Epidermal melanocyte (primary cell): ENCODE data around the gene CRIP3.
"Not testable (repeated sequence)": the region's sequence is repeated elsewhere in the genome, so short reads cannot be mapped to it uniquely, and the experiment has no call there.

ENCODE experiments used
- DNase-seq: peaks from one replicate; pipeline ENCODE4 v3.0.0; 2011; ENCODE audit warnings: low spot score; ENCODE audit not compliant: insufficient read length

Gene CRIP3, protein sequence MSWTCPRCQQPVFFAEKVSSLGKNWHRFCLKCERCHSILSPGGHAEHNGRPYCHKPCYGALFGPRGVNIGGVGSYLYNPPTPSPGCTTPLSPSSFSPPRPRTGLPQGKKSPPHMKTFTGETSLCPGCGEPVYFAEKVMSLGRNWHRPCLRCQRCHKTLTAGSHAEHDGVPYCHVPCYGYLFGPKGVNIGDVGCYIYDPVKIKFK

DNA sequence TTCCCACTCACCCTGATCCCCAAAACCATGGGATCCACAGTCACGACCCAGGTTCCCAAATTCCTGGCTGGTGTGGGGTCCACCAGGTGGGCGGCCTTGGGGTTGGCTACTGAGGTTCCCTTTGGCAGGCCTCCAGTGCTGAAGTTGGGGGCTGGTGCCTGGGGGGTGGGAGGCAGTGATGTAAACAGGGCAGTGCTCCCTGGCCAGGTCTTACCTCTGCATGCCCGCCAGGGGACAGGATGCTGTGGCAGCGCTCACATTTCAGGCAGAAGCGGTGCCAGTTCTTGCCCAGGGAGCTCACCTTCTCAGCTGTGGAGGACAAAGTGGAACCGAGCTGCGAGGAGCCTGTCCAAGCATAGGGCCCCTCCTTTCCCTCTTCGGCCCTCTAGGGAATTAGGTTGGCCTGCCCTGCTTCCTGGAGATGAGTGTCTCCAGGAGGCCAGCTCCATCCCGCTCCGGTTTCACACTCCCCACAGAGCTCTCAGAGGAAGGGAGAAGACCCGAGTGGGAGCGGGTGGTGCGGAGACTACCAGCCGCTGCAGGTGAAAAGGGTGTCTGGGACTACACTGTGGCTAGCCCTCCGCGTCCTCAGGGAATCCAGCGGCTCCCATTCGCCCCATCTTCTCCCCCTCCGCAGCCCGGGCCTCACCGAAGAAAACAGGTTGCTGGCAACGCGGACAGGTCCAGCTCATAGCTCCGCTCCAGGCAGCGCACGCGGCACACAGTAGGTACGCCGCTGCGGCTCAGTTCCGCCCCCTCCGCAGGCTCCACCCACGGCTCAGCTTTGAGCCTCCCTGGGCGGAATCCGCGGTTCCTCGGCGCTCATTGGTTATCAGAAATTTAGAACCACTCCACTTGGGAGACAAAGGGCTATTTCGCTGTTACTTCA is at the start of gene CRIP3:
Gene CRIP3, minus strand, starts transcription at position 726 of the 889 bp plus-strand sequence. Its CDS starts 34 bp downstream, at position 692.
- no peak for DNase-seq

DNA sequence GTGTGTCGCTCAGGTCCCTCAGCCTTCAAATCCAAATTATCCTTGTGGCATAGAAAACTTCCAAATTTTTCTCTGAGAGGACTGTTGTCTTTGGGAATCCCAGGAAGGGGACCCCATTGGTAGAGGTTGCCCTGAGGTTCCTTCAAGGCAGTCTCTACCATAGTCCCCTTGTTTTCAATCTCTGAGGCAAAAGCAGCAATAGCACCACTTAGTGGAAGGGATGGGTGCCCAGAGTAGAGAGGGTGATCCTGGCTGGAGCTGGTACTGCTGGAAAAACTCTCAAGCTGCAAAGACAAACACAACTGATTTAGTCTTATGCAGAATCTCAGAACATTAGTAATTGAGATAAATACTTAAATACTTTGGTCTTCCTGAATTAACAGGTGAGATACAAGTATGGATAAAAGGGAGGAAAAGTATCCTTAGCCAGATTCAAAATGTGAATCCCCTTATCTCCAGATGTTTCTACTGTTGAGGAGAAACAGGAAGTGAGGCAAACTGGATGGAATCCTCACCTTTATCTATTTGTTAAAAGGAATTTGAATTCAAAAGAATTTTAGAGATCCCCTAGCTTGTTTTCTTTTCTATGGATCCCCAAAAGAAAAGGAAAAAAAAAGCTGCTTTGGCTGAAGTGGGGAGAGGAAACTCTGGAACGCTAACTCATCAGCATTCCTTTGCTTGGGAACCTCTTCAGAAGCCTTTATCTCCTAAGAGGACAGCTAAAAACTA is 47.4 kb upstream of the CRIP3 start:
- no peak for DNase-seq

DNA sequence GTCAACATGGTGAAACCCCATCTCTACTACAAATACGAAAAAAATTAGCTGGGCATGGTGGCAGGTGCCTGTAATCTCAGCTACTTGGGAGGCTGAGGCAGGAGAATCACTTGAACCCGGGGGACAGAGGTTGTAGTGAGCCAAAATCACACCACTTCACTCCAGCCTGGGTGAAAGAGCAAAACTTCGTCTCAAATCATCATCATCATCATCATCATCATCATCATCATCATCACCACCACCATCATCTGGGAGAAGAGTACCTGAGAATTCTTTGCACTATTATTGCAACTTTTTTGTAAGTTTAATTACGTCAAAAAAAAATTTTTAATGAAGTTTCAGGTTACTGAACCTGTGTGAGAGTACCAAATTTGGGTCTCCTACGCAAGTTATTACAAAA is 43.3 kb upstream of the CRIP3 start:
- DNase-seq = not testable (repeated sequence)

DNA sequence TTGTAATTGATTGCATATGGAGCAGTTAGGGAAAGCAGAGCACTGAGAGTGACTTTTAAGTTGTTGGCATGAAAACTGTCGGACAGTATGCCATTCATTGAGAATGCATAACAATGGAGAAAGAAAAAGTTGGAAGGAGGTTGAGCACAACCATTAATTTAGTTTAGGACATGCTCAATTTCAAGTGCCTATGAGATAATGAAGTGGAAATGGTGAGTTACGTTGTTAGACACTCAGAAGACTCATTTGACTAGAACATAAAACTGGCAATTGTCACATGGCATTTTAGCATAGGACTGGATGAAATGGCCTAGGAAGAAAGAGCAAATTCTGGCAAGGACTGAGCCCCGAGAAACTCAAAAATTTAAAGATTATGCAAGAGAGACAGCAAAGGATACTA is 38.8 kb upstream of the CRIP3 start:
- DNase-seq = no peak

GRCh38 chr6:43347021-43347420 is 38.4 kb upstream of the CRIP3 start:
- no peak for DNase-seq

DNA sequence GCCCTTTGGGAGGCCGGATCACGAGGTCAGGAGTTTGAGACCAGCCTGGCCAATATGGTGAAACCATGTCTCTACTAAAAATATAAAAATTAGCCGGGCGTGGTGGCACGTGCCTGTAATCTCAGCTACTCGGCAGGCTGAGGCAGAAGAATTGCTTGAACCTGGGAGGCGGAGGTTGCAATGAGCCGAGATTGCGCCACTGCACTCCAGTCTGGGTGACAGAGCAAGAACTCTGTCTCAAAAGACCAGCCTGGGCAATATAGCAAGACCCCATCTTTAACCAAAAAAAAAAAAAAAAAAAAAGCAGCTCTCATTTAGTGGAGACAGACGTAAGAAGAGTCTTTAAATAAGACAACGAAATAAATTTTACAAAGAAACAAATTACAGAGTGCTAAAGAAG is 37.6 kb upstream of the CRIP3 start:
- not testable (repeated sequence) for DNase-seq

- DNase-seq = no peak
Measured at GRCh38 chr6:43339168-43339567, 30.5 kb upstream of the CRIP3 start.

GRCh38 chr6:43338243-43338642 is 29.6 kb upstream of the CRIP3 start:
- no peak for DNase-seq

GRCh38 chr6:43336382-43336781 is 27.8 kb upstream of the CRIP3 start:
- DNase-seq = no peak

DNA sequence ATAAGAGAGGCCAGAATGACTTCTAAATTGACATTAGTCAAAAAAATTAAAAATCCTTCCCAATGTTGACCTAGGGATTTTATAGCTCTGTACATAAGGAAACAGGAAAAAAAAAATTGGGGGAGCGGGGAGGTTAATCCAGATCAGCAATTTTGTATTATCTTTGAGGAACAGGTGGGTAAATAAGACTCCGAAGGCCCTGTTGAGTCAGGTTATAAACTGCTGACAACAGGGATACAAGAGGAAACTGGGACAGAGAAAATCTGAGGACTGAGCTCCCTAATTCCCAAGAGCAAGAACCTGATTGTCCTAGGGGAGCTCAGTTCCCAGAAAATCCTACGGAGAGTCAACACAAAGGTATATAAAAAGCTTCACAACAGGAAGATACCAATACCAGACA is 26.8 kb upstream of the CRIP3 start:
- DNase-seq = no peak

DNA sequence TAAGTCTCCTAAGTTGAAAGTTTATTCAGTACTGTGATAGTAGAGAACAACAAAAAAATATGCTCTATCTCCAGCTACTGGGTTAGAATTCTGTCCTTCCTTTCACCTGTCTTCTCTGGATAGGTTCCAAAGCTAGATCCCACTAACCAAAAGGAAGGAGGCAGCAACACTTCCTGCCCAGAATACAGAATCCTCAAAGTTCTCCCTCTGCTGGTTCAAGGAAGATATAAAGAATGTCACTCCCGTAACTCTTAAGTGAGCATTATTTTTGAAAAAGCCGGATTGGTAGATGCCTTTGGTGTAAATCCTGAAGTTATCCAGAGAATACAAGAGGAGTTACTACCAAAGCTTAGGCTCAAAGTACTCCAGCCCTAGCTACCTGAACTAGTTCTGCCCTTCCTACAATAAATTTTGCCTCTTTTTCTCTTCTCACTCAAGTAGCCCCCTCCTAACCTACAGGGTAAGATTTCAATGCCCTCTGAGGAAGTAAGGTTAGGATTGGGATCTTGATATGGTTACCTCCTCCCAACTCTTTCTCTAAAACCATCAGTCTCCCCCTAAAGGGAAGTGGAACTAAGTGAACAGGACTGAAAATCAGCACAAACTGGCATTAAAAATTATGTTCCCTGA is 26.0 kb upstream of the CRIP3 start:
- DNase-seq = no peak

DNA sequence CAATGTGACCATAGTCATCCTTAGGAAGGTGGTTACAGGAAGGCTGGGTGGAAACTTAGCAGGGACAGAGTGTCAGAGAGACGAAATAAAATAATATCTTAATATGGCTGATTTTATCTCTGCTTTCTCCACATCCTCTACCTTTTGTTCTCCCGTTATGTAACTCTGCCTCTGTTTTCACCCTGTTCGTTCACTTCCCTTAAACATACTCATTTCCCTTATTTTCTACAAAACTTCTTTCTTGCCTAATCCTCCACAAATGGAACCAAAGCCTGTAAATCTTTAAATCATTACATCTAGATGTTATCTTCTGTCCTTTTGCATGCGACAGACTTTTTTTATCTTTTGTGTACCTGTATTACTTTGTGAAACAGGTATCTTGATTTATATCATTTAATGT is 23.3 kb upstream of the CRIP3 start:
- no peak for DNase-seq

DNA sequence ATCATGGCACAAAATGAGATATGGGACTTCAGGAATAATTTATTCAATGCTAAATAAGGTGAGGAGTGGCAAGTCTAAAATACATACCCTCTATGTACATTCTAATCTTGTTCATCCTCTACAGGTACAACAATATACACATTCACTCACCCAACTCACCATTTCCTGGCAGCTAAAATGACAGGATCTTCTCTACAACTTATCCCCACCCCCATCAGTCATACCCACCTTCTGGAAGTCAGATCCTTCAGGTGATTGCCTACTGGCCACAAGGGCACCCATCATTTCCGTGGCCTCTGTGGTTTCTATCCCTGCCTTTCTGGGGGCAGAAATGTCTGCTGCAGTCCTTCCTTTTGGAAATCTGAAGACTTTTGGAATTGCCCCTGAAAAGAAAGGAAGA is 22.8 kb upstream of the CRIP3 start:
- DNase-seq = no peak

DNA sequence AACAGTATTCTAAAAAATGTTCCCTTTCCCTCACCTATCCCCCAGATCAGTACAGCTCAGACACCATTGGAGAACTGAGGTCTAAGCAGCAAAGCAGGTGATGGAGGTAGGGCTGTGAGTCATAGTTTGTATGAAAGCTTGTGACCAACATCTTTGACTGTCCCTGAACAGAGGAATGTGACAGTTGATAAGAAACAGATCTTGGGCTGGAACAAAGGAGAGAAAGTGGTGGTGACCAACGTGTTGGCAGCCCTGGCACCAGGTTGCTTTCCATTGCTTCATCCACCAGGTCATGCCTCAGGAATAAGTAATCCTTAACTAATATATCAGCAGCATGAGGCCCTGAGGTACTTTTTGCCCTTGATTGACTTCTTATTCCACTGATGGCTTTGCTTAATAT is 19.9 kb upstream of the CRIP3 start:
- DNase-seq = no peak

- no peak for DNase-seq
Measured at GRCh38 chr6:43325876-43326275, 17.2 kb upstream of the CRIP3 start.

- DNase-seq = no peak
Measured at GRCh38 chr6:43318011-43318410, 9.4 kb upstream of the CRIP3 start.

- DNase-seq = no peak
Measured at GRCh38 chr6:43313813-43314212, 5.2 kb upstream of the CRIP3 start.

DNA sequence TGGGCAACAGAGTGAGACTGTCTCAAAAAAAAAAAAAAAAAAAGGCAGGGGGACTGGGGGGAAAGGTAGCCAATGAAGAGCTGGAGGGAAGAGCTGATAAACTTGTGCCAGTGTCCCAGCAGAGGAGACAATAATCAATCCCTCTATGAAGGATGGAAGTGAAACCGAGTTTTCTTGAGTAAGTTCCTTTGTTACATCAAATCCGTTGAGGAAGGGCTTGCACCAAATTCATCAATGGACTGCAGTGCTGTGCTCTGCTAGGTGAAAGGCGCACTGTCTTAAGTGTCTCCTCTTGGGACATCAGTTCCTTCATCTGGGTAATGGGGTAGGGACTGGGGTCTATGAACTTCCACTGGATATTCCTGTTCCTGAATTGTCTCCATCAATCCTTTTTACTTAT is 3.0 kb upstream of the CRIP3 start:
- DNase-seq = no peak

- no peak for DNase-seq
Measured at GRCh38 chr6:43310624-43311023, 2.0 kb upstream of the CRIP3 start.

DNA sequence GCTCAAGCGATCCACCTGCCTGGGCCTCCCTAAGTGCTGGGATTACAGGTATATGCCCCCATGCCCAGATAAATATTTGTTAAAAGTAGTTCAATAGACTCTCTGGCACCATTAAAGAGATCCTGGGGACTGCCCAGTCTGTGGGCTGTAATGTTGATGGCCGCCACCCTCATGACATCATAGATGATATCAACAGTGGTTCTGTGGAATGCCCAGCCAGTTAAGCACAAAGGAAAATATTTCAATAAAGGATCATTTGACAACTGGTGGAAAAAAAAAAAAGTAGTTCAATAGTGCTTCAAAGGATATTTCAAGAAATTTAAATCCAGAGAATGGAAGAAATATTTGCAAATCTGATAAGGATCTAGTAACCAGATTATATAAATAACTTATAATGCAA is 1.5 kb upstream of the CRIP3 start:
- DNase-seq = no peak

- DNase-seq = no peak
Measured at GRCh38 chr6:43308990-43309477, 408 bp upstream of the CRIP3 start.
